Astrocyte (in vitro differentiated cells and primary cell): ENCODE results near the gene CHADL. TPM values are rescaled to one million over a fixed set of nuclear protein-coding genes. Genes with fewer than 3 reads are reported as not detected.
A peak's percentile ranks its signal among the peaks of the same experiment; 100 is the strongest.

ENCODE experiments used
- DNase-seq: peaks from one replicate; pipeline ENCODE4 v3.0.0-alpha.2; 2010; ENCODE audit warnings: low read depth
- FAIRE-seq: peaks from 2 replicates; lab custom pipeline; 2011; peaks lifted over from hg19 to GRCh38; lab: Jason Lieb, UNC
- H2AFZ ChIP-seq: 2 replicates; pipeline ENCODE4 v1.6.0; 2012; ENCODE audit warnings: low read depth, low read length, inconsistent platforms
- H3K27ac ChIP-seq: 2 replicates; pipeline ENCODE4 v1.5.1; 2011; ENCODE audit warnings: low read depth, low read length, inconsistent platforms
- H3K27me3 ChIP-seq: 2 replicates; pipeline ENCODE4 v1.6.0; 2011; ENCODE audit warnings: low read length, inconsistent platforms; ENCODE audit not compliant: insufficient read depth
- H3K36me3 ChIP-seq: 2 replicates; pipeline ENCODE4 v1.5.1; 2011; ENCODE audit warnings: low read length, inconsistent platforms; ENCODE audit not compliant: insufficient read depth
- H3K4me1 ChIP-seq: 2 replicates; pipeline ENCODE4 v1.5.1; 2011; ENCODE audit warnings: low read length, inconsistent platforms; ENCODE audit not compliant: insufficient read depth
- H3K4me2 ChIP-seq: 2 replicates; pipeline ENCODE4 v1.6.0; 2012; ENCODE audit warnings: low read length, inconsistent platforms
- H3K4me3 ChIP-seq: 2 replicates; pipeline ENCODE4 v1.5.1; 2011; ENCODE audit warnings: low read depth, mild to moderate bottlenecking, low read length, inconsistent platforms; ENCODE audit not compliant: insufficient read depth
- H3K79me2 ChIP-seq: 2 replicates; pipeline ENCODE4 v1.6.0; 2012; ENCODE audit warnings: mild to moderate bottlenecking, low read length, inconsistent platforms; ENCODE audit not compliant: insufficient read depth
- H3K9ac ChIP-seq: 2 replicates; pipeline ENCODE4 v1.6.0; 2012; ENCODE audit warnings: mild to moderate bottlenecking, low read length, inconsistent platforms
- H3K9me3 ChIP-seq: 2 replicates; pipeline ENCODE4 v1.5.1; 2012; ENCODE audit warnings: low read depth, mild to moderate bottlenecking, low read length, inconsistent platforms; ENCODE audit not compliant: insufficient read depth
- H4K20me1 ChIP-seq: 2 replicates; pipeline ENCODE4 v1.6.0; 2012; ENCODE audit warnings: low read length, inconsistent platforms; ENCODE audit not compliant: insufficient read depth
- H3K27ac Mint-ChIP-seq: one replicate; pipeline ENCODE4 v1.8.0; 2021; ENCODE audit warnings: mild to moderate bottlenecking, mixed read lengths; ENCODE audit not compliant: unreplicated experiment
- H3K27me3 Mint-ChIP-seq: one replicate; pipeline ENCODE4 v1.8.0; 2021; ENCODE audit warnings: low read depth, mixed read lengths; ENCODE audit not compliant: unreplicated experiment
- H3K36me3 Mint-ChIP-seq: one replicate; pipeline ENCODE4 v1.8.0; 2021; ENCODE audit warnings: low read depth, mixed read lengths; ENCODE audit not compliant: unreplicated experiment
- H3K4me1 Mint-ChIP-seq: one replicate; pipeline ENCODE4 v1.8.0; 2021; ENCODE audit warnings: low read depth, mixed read lengths; ENCODE audit not compliant: unreplicated experiment
- H3K4me3 Mint-ChIP-seq: one replicate; pipeline ENCODE4 v1.8.0; 2021; ENCODE audit warnings: mild to moderate bottlenecking, moderate library complexity, mixed read lengths; ENCODE audit not compliant: unreplicated experiment
- H3K9me3 Mint-ChIP-seq: one replicate; pipeline ENCODE4 v1.8.0; 2021; ENCODE audit warnings: mild to moderate bottlenecking, mixed read lengths; ENCODE audit not compliant: unreplicated experiment
- CTCF ChIP-seq: IDR thresholded peaks from 2 replicates; pipeline ENCODE4 v1.5.1; 2011; ENCODE audit warnings: low read depth, mild to moderate bottlenecking, inconsistent platforms, low read length, moderate library complexity; ENCODE audit not compliant: insufficient read depth
- EZH2 ChIP-seq: IDR thresholded peaks from 2 replicates; pipeline ENCODE4 v1.6.1; 2012; ENCODE audit warnings: mild to moderate bottlenecking, low read length, inconsistent platforms; ENCODE audit not compliant: insufficient read depth
- total RNA-seq: library from RNA; stranded (reverse); gene quantifications from 2 replicates; pipeline ENCODE4 v1.2.1, GENCODE V29; 2021

The CHADL gene
- total RNA-seq, 1 donor from 2014 or later: 0.23 TPM

DNA sequence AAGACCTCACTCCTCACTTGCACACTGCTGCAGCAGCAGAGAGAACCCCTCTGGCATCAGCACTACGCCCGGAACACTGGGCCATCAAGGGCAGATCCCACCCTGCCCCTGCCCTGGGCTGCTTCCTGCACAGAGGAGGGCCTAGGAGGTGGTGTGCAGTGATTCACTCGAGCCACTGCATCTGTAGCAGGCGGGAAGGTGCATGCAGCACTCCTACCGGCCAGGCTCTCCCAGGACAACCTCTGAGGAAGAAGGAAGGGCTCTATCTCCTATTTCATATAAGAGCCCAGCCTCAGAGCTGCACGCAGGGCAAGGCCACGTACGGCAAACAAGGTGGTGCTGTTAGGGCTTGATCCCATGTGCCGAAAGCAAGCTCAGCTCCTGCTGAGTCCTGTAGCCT is 31.1 kb upstream of the CHADL start:
- Mint-ChIP-seq H3K27ac (no peak overlapping the region), H3K27me3 (no peaks in the 10 kb centered on the region), H3K4me3 (no peak overlapping the region), H3K36me3 (peaks cover 29% of the 10 kb centered on the region), H3K9me3 (no peaks in the 10 kb centered on the region), H3K4me1 (no peaks in the 10 kb centered on the region)
- no peak for DNase-seq
- H2AFZ ChIP-seq: no peak overlapping the region
- H3K4me1 ChIP-seq: no peaks in the 10 kb centered on the region
- no peak for FAIRE-seq
- peaks cover 33% of the 10 kb centered on the region for H4K20me1 ChIP-seq
- H3K27me3 ChIP-seq: no peaks in the 10 kb centered on the region
- no peak overlapping the region for H3K9ac ChIP-seq
- no peak overlapping the region for H3K27ac ChIP-seq
- no peak for TF ChIP-seq CTCF
- no peak for TF ChIP-seq EZH2
- no peak overlapping the region for H3K4me3 ChIP-seq
- H3K79me2 ChIP-seq: peaks cover 22% of the 10 kb centered on the region
- H3K4me2 ChIP-seq: no peak overlapping the region
- peaks cover 55% of the 10 kb centered on the region for H3K36me3 ChIP-seq
- no peaks in the 10 kb centered on the region for H3K9me3 ChIP-seq

DNA sequence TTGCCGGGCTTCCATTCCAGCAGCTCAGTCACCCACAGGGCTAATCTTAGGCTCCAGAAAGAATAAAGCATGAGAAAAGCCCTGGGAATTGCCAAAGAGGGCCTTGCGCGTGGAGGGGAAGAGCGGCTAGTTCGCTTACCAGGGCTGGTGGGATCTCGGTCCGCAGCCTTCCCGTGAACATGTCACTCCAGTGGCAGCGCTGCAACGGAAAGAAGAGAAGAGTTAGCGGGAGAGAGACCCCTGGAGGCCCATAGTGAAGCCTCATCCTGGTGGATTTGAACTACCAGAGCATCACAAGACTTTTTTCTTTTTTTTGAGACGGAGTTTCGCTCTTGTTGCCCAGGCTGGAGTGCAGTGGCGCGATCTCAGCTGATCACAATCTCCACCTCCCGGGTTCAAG is 27.2 kb upstream of the CHADL start:
- Histone ChIP-seq H2AFZ (no peak overlapping the region), H3K9ac (no peak overlapping the region), H3K36me3 (peaks cover 52% of the 10 kb centered on the region), H3K4me3 (no peak overlapping the region), H3K79me2 (peaks cover 24% of the 10 kb centered on the region), H3K4me1 (no peaks in the 10 kb centered on the region), H4K20me1 (peaks cover 46% of the 10 kb centered on the region), H3K4me2 (no peak overlapping the region), H3K27ac (no peak overlapping the region), H3K27me3 (no peaks in the 10 kb centered on the region), H3K9me3 (no peaks in the 10 kb centered on the region)
- FAIRE-seq (no peak), DNase-seq (no peak)
- peaks cover 3% of the 10 kb centered on the region for H3K4me1 Mint-ChIP-seq
- no peaks in the 10 kb centered on the region for H3K9me3 Mint-ChIP-seq
- no peak for TF ChIP-seq CTCF
- no peak for TF ChIP-seq EZH2
- no peak overlapping the region for H3K4me3 Mint-ChIP-seq
- H3K27ac Mint-ChIP-seq: no peak overlapping the region
- H3K36me3 Mint-ChIP-seq: peaks cover 28% of the 10 kb centered on the region
- H3K27me3 Mint-ChIP-seq: no peaks in the 10 kb centered on the region

- peaks cover 49% of the 10 kb centered on the region for H4K20me1 ChIP-seq
- H3K4me1 ChIP-seq: no peaks in the 10 kb centered on the region
- peak overlapping the region; percentile 58 for H3K27ac Mint-ChIP-seq
- H3K4me3 Mint-ChIP-seq: no peak overlapping the region
- H3K9me3 Mint-ChIP-seq: no peaks in the 10 kb centered on the region
- TF ChIP-seq CTCF (no peak), EZH2 (no peak)
- no peak overlapping the region for H3K27ac ChIP-seq
- H3K4me1 Mint-ChIP-seq: peaks cover 3% of the 10 kb centered on the region
- H3K4me3 ChIP-seq: no peak overlapping the region
- DNase-seq (no peak), FAIRE-seq (no peak)
- H3K27me3 Mint-ChIP-seq: no peaks in the 10 kb centered on the region
- no peak overlapping the region for H3K9ac ChIP-seq
- H3K79me2 ChIP-seq: peaks cover 30% of the 10 kb centered on the region
- H3K4me2 ChIP-seq: no peak overlapping the region
- H3K27me3 ChIP-seq: no peaks in the 10 kb centered on the region
- H3K36me3 ChIP-seq: peaks cover 63% of the 10 kb centered on the region
- H3K9me3 ChIP-seq: no peaks in the 10 kb centered on the region
- peaks cover 25% of the 10 kb centered on the region for H3K36me3 Mint-ChIP-seq
- no peak overlapping the region for H2AFZ ChIP-seq
Measured at GRCh38 chr22:41264408-41264941, 23.7 kb upstream of the CHADL start.
